SIG-M5 treated with dmso at 0.1 percent for 504 hours (cell line): ENCODE results near the gene TMEM18.
"Not testable (repeated sequence)": the region's sequence is repeated elsewhere in the genome, so short reads cannot be mapped to it uniquely, and the experiment has no call there.

Experiments
- DNase-seq: peaks from one replicate; lab custom pipeline; 2025; ENCODE audit not compliant: unreplicated experiment; lab: John Stamatoyannopoulos, UW

The TMEM18 gene

DNA sequence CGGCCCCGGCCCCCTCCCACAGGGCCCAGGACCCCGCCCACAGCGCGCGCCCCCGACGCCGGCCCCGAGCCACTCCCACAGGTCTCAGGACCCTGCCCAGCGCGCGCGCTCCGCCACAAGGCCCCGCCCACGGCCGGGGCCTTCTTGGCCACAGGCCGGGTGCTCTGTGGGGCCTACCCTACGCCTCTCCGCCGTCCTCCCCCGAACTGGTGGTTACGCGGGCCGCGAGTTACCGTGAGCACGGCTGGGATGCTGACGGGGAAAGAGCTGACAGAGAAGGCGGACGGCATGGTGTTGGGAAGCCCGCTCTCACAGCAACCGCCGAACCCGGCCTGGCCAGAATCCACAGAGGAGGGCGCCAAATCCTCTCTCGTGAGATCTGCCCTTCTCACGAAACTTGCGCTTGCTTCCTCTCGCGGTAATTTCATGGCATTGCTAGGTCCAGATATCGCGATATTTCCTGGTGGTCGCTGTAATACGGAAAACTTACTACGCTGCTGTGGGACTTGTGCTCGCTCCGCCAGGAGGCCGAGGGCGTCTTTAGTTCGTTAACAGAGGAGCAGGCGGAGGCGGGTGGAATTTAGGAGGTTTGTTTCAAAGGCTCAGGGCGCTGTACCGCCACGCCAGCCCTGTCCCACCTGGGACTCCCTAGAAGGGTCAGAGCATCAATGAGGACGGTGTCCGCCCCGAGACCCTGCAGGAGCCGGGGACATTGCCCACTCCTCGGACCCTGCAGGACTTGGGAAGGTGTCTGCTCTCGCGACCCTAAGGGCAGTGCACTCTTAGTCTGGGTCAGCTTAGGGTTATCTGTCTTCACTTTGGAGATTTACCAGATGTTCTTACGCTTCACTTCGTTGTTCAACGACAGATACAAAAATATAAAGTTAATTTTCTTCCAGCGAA is at the start of gene TMEM18:
Gene TMEM18, minus strand, starts transcription at position 351 of the 903 bp plus-strand sequence. Its CDS starts 61 bp downstream, at position 290.
- peak; percentile 98 for DNase-seq

DNA sequence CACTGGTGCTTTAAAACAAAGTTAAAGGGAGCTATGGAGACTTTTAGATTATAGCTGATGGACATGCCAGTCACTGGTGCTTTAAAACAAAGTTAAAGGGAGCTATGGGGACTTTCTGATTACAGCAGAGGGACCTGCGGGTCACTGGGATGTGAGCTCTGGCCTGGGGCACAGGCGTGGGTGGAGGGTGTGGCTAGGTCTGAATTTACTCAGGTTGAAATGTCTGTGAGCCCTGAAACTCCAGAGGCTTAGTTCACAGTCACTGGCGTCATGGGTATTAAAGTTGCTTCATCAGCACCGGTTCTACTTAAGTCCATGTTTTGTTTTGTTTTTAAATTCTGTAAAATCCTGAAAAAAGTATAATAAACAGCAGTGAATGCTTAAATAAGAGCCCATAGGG is 49.0 kb upstream of the TMEM18 start:
- DNase-seq, result no peak

DNA sequence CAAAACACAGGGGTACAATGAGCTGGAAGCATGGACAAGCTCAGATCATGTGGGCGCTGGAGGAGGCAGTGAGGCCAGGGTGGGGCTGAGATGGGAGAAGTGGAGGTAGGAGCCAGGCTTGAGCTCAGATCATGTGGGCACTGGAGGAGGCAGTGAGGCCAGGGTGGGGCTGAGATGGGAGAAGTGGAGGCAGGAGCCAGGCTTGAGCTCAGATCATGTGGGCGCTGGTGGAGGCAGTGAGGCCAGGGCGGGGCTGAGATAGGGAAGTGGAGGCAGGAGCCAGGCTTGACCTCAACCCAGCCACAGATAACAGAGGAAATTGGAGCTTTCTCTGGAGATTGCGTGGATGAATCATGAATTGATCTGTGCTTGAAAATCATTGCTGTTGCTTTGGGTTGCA is 48.3 kb upstream of the TMEM18 start:
- DNase-seq, result no peak

DNA sequence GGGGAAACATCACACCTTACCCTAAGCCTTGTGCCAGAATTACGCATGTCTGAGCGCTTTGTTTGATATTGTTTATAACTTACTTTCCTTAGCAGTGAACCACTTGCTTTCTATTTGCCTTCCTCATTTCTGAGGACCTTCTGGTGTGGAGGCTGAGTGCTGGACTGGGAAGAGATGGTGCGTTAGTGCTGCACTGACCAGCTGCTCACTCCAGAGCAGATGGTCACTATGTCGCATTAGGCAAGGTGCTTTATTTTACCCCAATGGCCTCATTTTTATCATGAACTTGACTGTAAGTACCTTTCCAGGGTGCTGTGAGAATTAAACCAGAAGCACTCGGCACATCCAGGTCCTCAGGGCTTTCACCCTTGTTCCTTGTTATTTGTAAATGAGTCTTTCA is 46.6 kb upstream of the TMEM18 start:
- no peak for DNase-seq

DNA sequence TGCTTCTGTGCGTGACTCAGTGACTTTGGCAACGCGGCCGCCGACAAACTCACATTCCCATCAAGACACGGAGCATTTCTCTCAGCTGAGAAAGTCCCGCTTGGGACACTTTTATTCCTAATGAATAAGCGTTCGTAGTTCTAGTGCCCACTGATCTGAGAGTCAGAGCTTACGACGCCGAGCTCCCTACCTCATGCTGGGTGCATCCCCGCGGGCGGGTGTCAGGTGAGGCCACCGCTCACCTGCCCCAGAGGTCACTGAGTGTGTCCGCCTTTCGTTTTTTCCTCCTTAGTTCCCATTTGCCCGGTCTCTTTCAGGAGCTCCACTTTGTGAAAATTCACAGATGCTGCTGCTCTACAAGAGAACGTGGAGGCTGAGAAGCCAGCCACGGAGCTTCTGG is 43.6 kb upstream of the TMEM18 start:
- DNase-seq, result no peak

DNA sequence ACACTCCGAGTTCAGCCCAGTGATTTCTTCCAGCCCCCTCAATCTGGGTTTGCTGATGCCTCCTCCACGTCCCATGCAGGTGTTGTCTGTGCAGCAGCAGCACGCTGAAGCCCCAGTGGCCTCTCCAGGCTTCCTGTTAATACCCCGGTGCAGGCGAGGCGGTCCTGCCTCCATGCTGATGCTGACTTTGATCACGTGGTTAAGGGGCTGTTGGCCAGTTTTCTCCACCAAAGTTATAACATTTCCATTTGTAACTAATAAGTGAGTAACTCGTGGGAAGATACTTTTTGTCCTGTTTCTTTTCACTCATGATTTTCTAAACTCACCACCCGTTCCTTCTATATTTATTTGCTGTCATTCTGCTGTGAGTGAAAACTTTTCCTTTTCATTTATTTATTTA is 42.5 kb upstream of the TMEM18 start:
- no peak for DNase-seq

DNA sequence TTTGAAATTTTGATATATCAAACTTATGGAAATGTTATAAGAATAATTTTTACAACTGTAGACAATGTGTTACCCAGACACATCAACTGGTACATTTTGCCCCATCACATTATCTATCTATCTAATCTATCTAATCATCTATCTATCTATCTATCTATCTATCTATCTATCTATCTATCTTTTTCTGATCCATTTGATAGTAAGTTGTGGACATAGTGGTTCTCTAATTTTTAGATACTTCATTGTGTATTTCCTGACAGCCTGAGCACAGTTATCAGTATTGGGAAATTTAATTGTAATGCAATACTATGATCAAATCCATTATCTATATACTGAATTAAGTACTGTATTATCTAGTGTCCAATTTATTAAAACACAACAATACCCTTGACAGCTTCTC is 42.0 kb upstream of the TMEM18 start:
- DNase-seq, result no peak

DNA sequence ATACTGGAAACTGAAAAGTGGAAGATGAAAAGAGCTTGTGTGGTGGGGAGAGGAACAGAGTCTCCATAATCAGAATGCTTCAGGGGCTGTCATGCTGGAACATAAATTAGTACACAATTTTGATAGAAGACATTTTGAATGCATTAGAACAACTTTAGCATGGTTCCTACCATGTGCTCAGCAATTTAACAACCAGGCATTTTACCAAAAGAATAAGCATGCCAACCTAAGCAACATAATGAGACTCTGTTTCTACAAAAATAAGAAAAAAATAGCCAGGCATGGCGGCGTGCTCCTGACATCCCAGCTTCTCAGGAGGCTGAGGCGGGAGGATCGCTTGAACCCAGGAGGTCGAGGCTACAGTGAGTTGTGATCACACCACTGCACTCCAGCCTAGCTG is 40.5 kb upstream of the TMEM18 start:
- DNase-seq, result no peak

DNA sequence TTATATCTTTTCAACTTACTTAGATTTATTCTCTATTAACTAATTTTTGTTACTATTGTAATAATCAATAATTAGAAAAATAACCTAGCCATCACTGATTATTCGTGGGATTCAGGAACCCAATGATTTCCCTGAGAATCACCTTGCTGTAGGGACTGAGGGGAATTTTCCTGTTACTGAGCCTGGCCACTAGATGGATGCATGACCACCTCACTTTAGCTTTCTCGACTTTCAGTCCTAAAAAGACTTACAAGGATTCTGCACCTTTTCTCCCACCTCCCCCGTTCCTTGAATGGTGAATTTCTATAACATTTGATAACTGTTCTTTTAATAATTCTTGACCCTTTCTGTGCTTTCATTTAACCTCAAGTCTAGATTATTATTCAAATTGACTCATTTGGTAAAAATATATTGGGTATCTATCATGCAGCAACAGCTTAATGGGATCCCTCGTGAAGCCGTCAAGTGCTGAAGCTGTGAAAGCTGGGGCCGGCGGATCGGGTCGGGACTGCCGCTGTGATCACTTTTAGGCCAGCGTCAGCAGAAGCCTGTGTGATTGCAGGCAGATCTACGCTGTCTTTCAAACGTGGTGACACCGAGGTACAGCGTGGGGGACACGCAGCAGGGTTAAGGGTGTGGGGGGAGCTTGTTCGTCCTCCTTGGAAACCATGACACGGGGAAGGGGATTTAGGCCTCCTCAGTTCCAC is 38.8 kb upstream of the TMEM18 start:
- DNase-seq, result no peak

DNA sequence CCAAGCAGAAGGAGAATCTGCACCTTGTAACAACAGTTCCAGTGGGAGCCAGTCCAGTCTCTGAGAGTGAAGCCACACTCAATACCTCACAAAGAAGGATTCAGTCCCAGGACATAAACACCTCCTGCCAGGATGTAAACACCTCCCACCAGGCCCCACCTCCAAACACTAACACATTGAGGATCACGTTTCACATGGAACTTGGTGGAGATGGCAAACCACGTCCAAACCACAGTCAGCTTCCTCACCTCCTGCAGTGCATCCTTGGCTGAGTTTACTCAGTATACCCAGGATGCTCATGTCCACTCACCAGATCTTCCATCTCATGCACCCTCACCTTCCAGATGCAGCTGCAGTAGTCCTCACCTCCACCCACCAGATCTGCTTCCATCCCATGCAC is 37.8 kb upstream of the TMEM18 start:
- no peak for DNase-seq

DNA sequence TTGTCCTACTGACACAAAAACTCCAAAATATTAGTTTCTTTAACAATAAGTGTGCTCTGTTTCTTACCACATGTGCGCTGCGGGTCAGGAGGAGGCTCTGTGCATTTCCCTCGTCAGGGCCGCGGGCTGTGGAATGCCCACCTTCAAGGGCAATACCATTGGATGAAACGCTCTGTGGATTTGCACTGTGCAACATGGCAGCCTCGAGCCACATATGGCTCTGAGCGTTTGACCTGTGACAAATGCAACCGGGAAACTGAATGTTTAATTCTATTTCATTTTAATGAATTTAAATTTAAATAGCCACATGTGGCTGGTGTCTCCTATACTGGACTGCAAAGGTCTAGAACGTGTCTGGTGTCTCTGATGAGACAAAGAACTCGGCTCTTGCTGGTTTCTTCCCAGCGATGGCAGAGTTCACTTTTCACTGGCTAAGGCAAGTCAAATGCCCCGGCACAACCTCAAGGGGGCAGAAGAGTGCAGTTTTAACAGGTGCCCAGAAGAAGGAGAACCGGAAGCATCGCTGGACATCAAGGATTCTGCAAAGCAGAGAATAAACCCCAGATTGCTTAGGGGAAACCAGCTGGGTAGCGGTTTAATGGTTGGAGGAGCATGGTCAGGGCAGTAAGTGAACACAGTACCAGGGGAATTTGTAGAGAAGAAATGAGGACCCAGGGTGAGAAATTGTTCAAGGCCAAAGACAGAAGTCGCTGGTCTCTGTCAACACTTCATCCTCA is 37.0 kb upstream of the TMEM18 start:
- peak; percentile 46 for DNase-seq

DNA sequence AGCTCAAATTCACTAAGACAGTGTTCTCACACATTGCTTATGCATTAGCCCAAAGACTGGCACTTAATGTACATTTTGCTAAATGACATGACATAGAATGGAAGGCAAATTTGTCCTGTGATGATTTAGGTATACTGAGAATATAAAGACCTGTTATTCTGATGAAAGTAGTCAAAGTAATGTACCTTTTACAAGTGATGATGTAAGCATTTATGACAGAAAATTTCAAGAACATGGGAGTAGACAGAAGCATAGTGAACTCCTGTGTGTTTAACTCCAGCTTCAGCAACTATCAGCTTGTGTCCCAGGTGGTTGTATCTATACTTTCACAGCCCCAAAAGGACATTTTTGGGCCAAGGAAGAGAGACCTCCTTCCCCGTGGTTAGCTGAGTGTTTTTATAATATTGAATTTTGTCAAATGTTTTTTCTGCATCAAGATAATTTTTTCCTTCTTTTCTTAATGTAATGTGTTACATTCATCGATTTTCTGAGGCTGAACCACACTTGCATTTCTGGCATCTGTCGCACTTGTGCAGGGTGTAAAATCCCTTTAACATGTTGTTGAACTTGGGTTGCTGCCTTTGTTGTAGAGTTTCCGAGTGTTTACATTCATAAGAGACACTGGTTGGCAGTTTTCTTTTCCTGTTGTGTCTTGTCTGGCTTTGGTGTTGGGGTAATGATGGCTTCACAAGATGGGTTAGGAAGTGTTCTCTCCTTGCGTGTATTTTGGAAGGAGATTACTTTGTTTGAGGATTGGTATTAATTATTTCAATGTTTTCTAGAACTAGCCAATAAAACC is 33.9 kb upstream of the TMEM18 start:
- DNase-seq, result no peak

DNA sequence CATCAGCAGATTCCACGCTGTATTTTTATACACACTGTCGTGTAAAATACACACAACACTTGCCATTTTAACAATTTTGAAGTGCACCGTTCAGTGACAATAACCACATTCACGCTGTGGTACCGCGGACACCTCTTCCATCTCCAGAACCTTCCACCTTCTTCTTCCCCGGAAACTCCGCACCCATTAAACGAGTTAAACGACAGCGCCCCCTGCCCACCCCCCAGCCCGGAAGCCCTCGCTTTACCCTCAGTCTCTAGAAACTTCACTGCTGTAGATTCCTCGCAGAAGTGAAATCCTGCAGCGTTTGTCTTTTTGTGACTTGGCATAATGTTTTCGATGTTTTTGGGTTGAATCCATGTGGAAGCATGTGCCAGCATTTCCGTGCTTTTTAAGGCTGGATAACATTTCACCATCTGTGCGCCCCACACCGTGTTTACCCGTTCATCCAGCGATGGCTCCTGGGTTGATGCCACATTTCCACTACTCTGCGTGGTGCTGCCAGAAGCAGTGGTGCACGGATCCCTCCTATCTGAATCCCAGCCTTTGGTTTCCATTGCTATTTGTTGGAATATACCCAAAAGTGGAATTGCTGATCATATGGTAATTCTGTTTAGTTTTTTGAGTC is 32.0 kb upstream of the TMEM18 start:
- no peak for DNase-seq

DNA sequence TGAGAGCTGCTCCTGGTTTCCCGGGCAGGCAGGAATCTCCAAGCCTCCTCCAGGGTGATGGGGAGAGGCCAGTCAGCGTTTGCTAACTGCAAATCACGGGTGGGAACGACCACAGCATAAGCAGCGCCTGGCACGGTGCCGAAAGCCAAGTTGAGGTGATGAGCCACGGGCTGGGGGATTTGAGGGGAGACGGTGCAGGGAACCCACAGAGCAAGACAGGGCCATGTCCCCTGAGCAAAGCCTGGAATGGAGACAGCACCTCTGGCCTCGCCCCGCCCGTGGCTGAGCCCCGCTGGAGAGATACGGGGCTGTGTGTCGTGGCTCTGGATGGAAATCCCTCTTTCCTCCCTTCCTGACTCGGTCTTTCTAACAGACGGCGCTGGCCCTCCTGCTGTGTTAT is 31.5 kb upstream of the TMEM18 start:
- DNase-seq, result no peak

DNA sequence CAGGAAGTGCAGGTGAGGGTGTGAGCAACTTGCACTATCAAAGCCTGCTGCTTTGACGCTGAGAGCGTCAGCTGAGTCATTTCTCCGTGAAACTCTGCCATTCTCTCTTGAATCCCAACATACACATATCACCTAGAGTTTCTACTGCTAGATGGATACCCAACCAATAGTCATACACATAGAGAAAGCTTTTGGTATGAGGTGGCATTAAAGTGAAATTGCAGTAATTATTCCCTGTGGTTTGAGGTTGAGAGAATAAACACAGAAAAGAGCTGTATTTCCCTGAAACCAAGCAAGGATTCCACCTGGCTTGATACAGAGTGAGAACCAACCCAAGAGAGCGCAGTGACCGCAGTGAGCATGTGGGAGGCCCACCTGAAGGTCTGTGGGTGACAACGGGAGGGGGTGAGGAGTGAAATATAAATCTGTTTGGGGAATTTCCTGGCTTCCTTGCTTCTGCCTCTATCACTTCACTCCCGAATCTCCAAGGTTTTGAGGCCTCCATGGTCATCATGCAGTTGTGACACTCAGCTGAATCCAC is 28.8 kb upstream of the TMEM18 start:
- no peak for DNase-seq

DNA sequence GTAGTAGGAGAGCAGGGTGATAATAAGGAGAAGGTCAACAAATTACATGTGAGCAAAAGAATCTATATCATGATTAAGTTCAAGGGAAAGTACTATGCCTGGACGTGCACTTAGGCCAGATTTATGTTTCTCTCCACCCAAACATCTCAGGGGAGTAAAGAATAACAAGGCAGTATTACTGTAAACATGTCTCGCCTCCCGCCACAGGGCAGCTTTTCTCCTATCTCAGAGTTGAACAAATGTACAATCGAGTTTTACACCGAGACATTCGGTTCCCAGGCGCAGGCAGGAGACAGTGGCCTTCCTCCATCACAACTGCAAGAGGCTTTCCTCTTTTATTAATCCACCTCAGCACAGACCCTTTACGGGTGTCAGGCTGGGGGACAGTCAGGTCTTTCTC is 25.6 kb upstream of the TMEM18 start:
- not testable (repeated sequence) for DNase-seq

DNA sequence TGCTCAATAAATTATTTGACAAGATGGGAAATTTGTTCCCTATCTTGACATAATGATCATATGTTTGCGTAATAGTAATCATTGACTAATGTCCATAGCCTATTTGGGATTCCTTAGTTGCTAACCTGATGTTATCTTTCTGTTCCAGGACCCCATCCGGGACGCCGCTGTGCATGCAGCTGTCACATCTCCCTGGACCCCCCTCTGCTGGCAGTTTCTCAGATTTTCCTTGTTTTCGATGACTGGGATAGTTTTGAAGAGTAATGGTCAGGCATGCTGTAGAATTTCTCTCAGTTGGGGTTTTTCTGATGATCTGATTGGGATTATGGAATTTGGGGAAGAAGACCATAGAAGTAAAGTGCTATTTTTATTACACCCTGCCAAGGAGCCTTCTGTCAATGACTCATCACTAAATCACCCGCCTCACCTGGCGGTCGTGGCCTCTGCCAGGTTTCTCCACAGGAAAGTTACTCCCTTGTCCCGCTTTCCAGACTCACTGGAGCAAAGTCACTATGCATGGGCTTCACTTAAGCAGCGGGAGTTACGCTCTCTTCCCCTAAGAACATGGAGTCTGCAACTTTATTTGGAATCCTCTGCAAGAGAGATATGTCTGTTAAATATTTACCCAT is 19.9 kb upstream of the TMEM18 start:
- no peak for DNase-seq

DNA sequence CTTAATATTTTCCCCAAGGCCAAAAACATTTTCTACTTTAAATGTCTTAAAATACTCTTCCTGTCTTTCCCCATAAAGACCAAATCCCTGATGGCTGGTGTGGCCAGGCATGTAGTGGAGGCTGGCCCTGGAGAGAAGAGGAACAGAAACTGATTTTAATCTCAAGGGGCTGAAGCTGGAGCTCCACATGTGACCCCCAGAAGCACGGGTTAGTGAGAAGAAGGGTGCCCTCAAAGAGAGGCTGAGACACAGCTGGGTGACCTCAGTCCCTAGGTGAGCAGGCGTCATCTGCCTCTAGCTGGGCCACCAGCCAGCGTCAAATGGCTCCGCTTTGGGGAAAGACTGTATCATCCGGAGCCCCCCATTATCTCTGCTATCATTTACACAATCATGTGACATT is 19.3 kb upstream of the TMEM18 start:
- DNase-seq, result no peak

DNA sequence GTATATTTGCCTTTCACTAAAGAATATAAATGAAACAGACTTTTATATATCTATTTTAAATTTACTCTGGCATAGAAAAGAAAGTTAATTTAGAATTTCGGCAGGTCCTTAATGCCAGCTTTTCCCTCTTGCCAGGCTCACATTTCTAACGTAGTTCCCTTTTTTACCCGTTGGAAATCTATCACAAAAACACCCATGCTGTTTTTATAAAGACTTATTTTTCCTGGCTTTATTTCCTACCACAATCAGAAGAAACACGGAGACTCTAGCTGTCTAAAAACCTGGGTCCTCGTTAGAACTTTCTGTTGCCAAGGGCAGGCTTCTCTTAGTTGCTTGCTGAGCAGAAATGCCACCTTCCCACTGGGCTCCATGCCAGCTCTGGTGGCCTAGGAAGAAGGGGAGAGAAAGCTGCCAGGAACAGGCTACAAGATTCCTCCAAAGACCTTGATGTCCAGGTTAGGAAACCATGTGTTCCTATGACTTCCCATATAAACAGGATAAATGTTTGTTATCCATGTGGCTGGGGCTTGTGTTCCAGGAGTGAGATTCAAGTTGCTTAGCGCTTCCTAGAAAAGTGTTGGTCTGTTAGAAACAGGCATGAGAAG is 17.8 kb upstream of the TMEM18 start:
- DNase-seq, result no peak
